BLaER1 (cell line): ENCODE results near the gene LINGO1.

ENCODE experiments used
- H3K27ac ChIP-seq: shearing (Covaris generic); formaldehyde crosslinking; 2 replicates; pipeline ENCODE4 v1.8.1; 2022
- H3K27me3 ChIP-seq: shearing (Covaris generic); formaldehyde crosslinking; 2 replicates; pipeline ENCODE4 v1.8.1; 2022
- H3K36me3 ChIP-seq: shearing (Covaris generic); formaldehyde crosslinking; 2 replicates; pipeline ENCODE4 v1.8.1; 2022
- H3K4me1 ChIP-seq: shearing (Covaris generic); formaldehyde crosslinking; 2 replicates; pipeline ENCODE4 v1.8.1; 2022
- H3K4me2 ChIP-seq: shearing (Covaris generic); formaldehyde crosslinking; 2 replicates; pipeline ENCODE4 v1.8.1; 2022
- H3K4me3 ChIP-seq: shearing (Covaris generic); formaldehyde crosslinking; 2 replicates; pipeline ENCODE4 v1.8.1; 2022
- H3K9ac ChIP-seq: shearing (Covaris generic); formaldehyde crosslinking; 2 replicates; pipeline ENCODE4 v1.8.1; 2022
- H3K9me3 ChIP-seq: shearing (Covaris generic); formaldehyde crosslinking; 2 replicates; pipeline ENCODE4 v1.8.1; 2022
- H4K20me1 ChIP-seq: shearing (Covaris generic); formaldehyde crosslinking; 2 replicates; pipeline ENCODE4 v1.8.1; 2022
- Cebpa-rat ChIP-seq: shearing (Covaris generic); IDR thresholded peaks from 2 replicates; pipeline ENCODE4 v1.8.1; 2022

Gene LINGO1

GRCh38 chr15:77617476-77618230 lies 15.1 kb downstream of the LINGO1 start:
- Histone ChIP-seq H3K4me2 (peak overlapping the region; percentile 40), H3K9me3 (no peaks in the 10 kb centered on the region), H3K36me3 (no peaks in the 10 kb centered on the region), H3K27ac (no peak overlapping the region), H3K4me1 (peaks cover 38% of the 10 kb centered on the region), H3K4me3 (no peak overlapping the region), H3K9ac (no peak overlapping the region), H3K27me3 (peaks cover 14% of the 10 kb centered on the region; the same call in 1 of the 2 replicates), H4K20me1 (no peaks in the 10 kb centered on the region)
- no peak for TF ChIP-seq Cebpa-rat

- H3K36me3 ChIP-seq: no peaks in the 10 kb centered on the region
- H3K4me2 ChIP-seq: peak overlapping the region; percentile 13
- TF ChIP-seq Cebpa-rat: no peak
- H3K27me3 ChIP-seq: peaks cover 3% of the 10 kb centered on the region; the same call in 1 of the 2 replicates
- peaks cover 39% of the 10 kb centered on the region for H3K4me1 ChIP-seq
- H3K9me3 ChIP-seq: no peaks in the 10 kb centered on the region
- no peaks in the 10 kb centered on the region for H4K20me1 ChIP-seq
- H3K27ac ChIP-seq: no peak overlapping the region
- H3K9ac ChIP-seq: no peak overlapping the region
- no peak overlapping the region for H3K4me3 ChIP-seq
These were observed 16.6 kb downstream of the LINGO1 start for GRCh38 chr15:77616072-77616471.

GRCh38 chr15:77615472-77615871 lies 17.2 kb downstream of the LINGO1 start:
- Histone ChIP-seq H3K4me3 (no peak overlapping the region), H3K9ac (no peak overlapping the region), H3K36me3 (no peaks in the 10 kb centered on the region), H4K20me1 (no peaks in the 10 kb centered on the region), H3K9me3 (no peaks in the 10 kb centered on the region), H3K4me1 (peaks cover 45% of the 10 kb centered on the region), H3K27me3 (no peaks in the 10 kb centered on the region), H3K27ac (no peak overlapping the region), H3K4me2 (peak overlapping the region; percentile 13; the same call in 1 of the 2 replicates)
- TF ChIP-seq Cebpa-rat: no peak

- TF ChIP-seq Cebpa-rat: no peak
- no peak overlapping the region for H3K4me2 ChIP-seq
- H3K36me3 ChIP-seq: no peaks in the 10 kb centered on the region
- no peaks in the 10 kb centered on the region for H3K27me3 ChIP-seq
- H3K27ac ChIP-seq: no peak overlapping the region
- H4K20me1 ChIP-seq: no peaks in the 10 kb centered on the region
- no peaks in the 10 kb centered on the region for H3K9me3 ChIP-seq
- H3K4me3 ChIP-seq: no peak overlapping the region
- H3K4me1 ChIP-seq: peaks cover 56% of the 10 kb centered on the region
- no peak overlapping the region for H3K9ac ChIP-seq
These were observed 18.4 kb downstream of the LINGO1 start for GRCh38 chr15:77614251-77614806.

- H3K4me2 ChIP-seq: no peak overlapping the region
These were observed 18.9 kb downstream of the LINGO1 start for GRCh38 chr15:77613814-77614213.

GRCh38 chr15:77612958-77613601 lies 19.6 kb downstream of the LINGO1 start:
- Histone ChIP-seq H3K9me3 (no peaks in the 10 kb centered on the region), H3K4me2 (no peak overlapping the region), H3K9ac (no peak overlapping the region), H3K4me3 (no peak overlapping the region), H3K36me3 (no peaks in the 10 kb centered on the region), H3K4me1 (peaks cover 66% of the 10 kb centered on the region), H3K27me3 (no peaks in the 10 kb centered on the region), H3K27ac (no peak overlapping the region), H4K20me1 (no peaks in the 10 kb centered on the region)
- TF ChIP-seq Cebpa-rat: no peak

More at GRCh38 chr15:77613814-77614213, 18.9 kb downstream of the LINGO1 start:
- no peak for TF ChIP-seq Cebpa-rat
- Histone ChIP-seq H3K4me1 (peaks cover 61% of the 10 kb centered on the region), H4K20me1 (no peaks in the 10 kb centered on the region), H3K9ac (no peak overlapping the region), H3K9me3 (no peaks in the 10 kb centered on the region), H3K36me3 (no peaks in the 10 kb centered on the region), H3K4me3 (no peak overlapping the region), H3K27me3 (no peaks in the 10 kb centered on the region), H3K27ac (no peak overlapping the region)

- Histone ChIP-seq H3K9ac (no peak overlapping the region), H3K27ac (peak overlapping the region; percentile 62), H3K4me1 (peaks cover 70% of the 10 kb centered on the region), H3K9me3 (no peaks in the 10 kb centered on the region), H3K27me3 (no peaks in the 10 kb centered on the region), H3K36me3 (no peaks in the 10 kb centered on the region), H3K4me2 (peak overlapping the region; percentile 57), H3K4me3 (no peak overlapping the region), H4K20me1 (no peaks in the 10 kb centered on the region)
- no peak for TF ChIP-seq Cebpa-rat
These were observed 20.9 kb downstream of the LINGO1 start for GRCh38 chr15:77611767-77612166.

GRCh38 chr15:77610731-77611130 lies 22.0 kb downstream of the LINGO1 start:
- no peaks in the 10 kb centered on the region for H3K9me3 ChIP-seq
- H3K27ac ChIP-seq: peak overlapping the region; percentile 62; the same call in 1 of the 2 replicates
- H3K4me3 ChIP-seq: no peak overlapping the region
- H3K4me2 ChIP-seq: peak overlapping the region; percentile 57
- peak overlapping the region; percentile 28; the same call in 1 of the 2 replicates for H3K9ac ChIP-seq
- TF ChIP-seq Cebpa-rat: no peak
- no peaks in the 10 kb centered on the region for H3K27me3 ChIP-seq
- peaks cover 72% of the 10 kb centered on the region for H3K4me1 ChIP-seq
- no peaks in the 10 kb centered on the region for H4K20me1 ChIP-seq
- H3K36me3 ChIP-seq: no peaks in the 10 kb centered on the region

GRCh38 chr15:77609558-77609957 lies 23.2 kb downstream of the LINGO1 start:
- H3K36me3 ChIP-seq: no peaks in the 10 kb centered on the region
- no peak for TF ChIP-seq Cebpa-rat
- H3K4me3 ChIP-seq: no peak overlapping the region
- no peaks in the 10 kb centered on the region for H3K9me3 ChIP-seq
- H3K9ac ChIP-seq: no peak overlapping the region
- no peaks in the 10 kb centered on the region for H3K27me3 ChIP-seq
- H3K4me2 ChIP-seq: peak overlapping the region; percentile 82
- H3K27ac ChIP-seq: peak overlapping the region; percentile 79
- H3K4me1 ChIP-seq: peaks cover 80% of the 10 kb centered on the region
- no peaks in the 10 kb centered on the region for H4K20me1 ChIP-seq

- peak overlapping the region; percentile 63; the same call in 1 of the 2 replicates for H3K9ac ChIP-seq
- H3K4me3 ChIP-seq: no peak overlapping the region
- H3K4me2 ChIP-seq: peak overlapping the region; percentile 82
- no peak for TF ChIP-seq Cebpa-rat
- no peaks in the 10 kb centered on the region for H3K27me3 ChIP-seq
- peaks cover 87% of the 10 kb centered on the region for H3K4me1 ChIP-seq
- H3K36me3 ChIP-seq: no peaks in the 10 kb centered on the region
- H3K27ac ChIP-seq: peak overlapping the region; percentile 79
- no peaks in the 10 kb centered on the region for H3K9me3 ChIP-seq
- no peaks in the 10 kb centered on the region for H4K20me1 ChIP-seq
These were observed 23.9 kb downstream of the LINGO1 start for GRCh38 chr15:77608774-77609173.
